ENCODE measurements around the gene HSCB.
"Not testable (repeated sequence)": the region's sequence is repeated elsewhere in the genome, so short reads cannot be mapped to it uniquely, and the experiment has no call there.

Gene HSCB

DNA sequence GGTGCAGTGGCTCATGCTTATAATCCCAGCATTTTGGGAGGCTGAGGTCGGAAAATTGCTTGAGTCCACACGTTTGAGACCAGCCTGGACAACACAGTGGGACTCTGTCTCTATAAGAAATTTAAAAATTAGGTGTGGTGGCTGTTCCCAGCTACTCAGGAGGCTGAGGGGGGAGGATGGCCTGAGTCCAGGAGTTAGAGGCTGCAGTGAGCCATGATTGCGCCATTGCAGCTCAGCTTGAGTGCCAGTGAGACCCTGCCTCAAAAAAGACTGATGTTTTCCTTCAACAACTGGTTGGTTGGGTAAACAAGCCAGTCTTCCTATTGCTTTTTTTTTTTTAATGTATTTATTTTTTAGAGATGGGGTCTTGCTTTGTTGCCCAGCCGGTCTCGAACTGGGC is 49.3 kb downstream of the HSCB start:
- no peak for DNase-seq (ENCODE audit: low read depth, low spot score)

DNA sequence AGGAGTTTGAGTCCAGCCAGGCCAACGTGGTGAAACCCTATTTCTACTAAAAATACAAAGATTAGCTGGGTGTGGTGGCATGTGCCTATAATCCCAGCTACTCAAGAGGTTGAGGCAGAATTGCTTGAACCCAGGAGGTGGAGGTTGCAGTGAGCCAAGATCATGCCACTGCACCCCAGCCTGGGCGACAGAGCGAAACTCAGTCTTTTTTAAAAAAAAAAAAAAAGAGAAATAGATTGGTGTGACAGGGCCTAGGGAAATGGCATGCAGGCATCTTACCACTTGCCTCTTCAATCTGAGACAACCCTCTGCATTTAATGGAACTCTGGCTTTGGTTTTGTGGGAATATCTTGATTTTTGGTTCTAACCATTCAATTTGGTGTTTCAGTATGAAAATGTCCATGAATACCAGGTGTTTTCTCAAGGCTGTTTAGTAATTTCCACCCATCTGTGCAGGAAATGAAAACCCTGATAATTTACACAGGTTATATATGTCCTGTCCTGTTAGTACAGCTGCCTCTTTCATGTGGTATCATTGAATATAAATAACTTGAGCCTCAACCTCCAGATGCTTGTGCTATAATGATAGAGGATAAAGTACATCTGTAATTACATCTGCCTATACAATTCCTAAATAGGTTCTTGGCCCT is 50.1 kb downstream of the HSCB start:
- DNase-seq (ENCODE audit: low read depth, low spot score): no peak

DNA sequence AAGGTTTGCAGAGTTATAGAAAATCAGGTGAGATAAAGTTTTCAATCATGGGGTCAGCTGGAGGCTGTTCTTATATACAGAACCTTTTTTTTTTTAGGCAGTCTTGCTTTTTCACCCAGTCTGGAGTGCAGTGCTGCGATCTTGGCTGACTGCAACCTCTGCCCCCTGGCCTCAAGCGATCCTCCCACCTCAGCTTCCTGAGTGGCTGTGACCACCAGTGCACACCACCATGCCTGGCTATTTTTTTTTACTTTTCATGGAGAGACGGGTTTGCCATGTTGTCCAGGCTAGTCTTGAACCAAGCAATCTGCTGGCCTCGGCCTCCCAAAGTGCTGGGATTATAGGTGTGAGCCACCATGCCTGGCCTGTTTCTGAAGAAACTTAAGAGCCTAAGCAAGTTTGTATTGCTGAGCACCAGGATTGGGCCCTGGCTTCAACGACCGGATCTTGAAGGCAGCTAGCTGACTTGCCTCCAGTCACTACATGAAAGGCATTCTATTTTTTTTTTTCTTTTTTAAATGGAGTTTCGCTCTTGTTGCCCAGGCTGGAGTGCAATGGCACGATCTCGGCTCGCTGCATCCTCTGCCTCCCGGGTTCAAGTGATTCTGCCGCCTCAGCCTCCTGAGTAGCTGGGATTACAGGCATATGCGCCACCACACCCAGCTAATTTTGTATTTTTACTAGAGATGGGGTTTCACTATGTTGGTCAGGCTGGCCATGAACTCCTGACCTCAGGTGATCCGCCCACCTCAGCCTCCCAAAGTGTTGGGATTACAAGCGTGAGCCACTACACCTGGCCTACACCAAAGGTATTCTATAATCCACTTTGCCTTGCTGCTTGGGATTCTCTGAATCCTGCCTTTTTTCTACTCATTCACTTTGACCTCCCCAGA is 50.9 kb downstream of the HSCB start:
- DNase-seq (ENCODE audit: low read depth, low spot score): no peak

DNA sequence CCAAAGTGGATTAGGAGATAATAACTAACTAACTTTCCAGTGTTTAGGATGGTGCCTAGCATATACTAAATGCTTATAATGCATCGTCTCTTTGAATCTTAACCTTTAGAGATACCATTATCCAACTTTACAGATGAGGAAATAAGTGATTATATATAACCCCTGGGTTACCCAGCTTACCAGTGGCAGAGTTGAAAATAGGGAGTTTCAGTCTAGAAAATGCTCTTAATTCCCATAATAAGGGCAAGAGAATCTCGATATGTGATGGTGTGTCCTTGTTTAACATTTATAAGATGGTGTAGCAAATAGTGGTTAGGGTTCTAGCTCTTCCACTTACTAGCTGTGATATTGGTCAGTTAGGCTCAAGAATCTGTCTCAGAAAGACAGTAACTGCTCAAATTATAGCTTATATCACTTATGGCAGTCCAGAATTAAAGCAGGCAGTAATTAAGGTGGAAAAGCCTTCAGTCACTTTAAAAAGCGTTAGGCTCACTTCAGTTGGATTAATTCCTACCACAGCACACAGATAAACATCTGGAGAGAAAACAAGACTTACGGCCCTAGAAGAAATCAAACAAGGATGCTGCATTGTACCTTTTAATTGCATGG is 52.2 kb downstream of the HSCB start:
- no peak for DNase-seq (ENCODE audit: low read depth, low spot score)

- no peak for DNase-seq (ENCODE audit: low read depth, low spot score)
These were observed 53.3 kb downstream of the HSCB start for GRCh38 chr22:28795071-28795693.

- DNase-seq (ENCODE audit: low read depth, low spot score): no peak
These were observed 54.4 kb downstream of the HSCB start for GRCh38 chr22:28795932-28796856.

DNA sequence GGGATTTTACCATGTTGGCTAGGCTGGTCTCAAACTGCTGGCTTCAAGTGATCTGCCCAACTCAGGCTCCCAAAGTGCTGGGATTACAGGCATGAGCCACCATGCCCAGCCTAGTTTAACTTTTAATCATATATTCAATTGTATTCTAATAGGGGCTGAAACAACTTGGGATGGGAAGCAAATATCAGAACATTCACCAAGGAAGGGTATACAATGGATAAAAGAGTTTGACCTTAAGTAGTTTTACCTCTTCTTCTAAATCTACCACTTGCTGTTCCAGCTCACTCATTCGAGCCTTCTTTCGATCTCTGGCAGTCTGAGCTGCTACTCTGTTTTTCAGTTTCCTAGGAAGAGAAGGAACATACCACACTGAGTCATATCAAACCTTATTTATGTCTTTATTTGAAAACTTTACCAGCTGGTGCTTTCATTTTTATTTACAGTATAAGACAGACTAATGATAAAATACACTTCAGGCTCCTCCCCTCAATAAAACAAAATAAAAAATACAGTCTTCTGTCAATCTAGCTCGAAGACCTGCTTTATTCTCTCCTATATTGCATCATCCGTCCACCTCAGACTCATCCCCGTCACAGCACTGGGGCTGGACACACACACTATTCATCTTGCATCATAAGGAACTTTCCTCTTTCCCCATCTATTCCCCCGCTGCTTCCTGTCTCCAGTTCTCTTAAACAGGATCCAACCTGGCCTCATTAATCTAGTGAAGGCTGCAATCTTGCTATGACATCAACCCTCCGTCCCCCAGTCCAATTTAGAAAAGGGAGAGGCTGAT is 57.2 kb downstream of the HSCB start:
- peak; percentile 54 for DNase-seq (ENCODE audit: low read depth, low spot score)

DNA sequence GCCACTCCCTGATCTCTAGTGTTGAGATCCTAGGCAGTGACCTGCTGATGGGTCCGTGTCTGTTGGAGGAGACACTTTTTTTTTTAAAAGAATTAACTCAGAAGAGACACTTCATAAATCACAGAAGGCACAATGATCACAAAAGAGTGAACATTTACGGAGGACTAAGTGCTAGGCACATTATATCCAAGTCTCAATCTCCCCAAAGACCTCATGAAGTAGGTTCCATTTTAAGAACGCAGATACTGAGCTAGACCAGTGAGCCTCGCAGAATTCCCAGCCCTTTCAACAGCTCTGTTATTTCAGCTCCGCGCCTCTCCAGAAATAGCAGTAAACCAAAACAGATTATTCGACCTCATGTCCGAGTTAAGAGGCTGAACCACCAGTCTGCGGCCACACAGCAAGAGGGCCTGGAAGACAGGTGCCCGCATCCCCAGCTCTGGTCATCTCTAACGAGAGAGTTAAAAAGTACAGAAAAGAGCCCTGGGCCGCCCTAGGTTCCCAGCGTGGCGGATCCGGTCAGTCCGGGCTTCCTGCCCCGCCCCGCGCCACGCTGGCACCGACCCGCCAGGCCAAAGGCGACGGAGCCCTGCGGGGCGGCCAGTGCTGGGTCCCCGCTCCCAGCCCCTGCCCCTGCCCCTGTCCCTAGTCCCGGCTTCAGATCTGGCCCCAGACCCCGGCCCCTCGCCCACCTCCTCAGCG is 57.9 kb downstream of the HSCB start:
- DNase-seq (ENCODE audit: low read depth, low spot score): peak; percentile 57

DNA sequence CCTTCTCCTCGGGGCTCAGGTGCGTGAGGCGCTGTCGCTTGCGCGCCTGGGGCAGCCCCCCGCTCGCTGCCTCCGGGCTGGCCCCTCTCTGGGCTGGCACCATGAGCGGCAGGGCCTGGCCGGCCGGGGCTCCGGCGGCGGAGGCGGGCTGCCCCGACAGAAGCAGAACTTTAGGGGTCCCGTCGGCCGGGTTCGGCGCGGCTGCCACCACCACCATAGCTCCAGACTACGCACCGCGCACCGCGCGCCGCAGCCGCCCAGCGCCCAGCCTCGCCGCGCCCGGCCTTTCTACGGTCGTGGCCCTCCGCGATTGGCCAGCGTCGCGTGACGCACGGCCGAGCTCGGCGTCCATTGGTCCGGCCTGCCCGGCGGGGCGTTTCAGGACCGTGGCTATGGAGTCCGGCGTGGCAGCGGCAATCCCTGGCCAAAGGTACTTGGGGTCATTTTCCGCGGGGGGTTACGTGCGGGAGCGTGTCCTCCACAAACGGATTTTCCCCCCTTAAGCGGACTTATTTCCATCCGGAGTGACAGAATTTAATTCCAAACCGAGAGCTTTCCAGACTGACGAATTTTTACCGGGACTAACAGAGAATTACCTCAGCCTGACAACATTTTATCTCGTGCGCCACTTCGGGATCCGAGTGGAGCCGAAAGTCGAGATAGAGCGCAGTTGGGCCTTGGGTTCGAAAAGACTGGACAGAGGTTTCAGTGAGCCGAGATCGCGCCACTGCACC is 58.6 kb downstream of the HSCB start, which contains the start of gene XBP1:
XBP1 (minus strand) TSS at position 262 of the 734 bp plus-strand sequence.
- peak; percentile 95 for DNase-seq (ENCODE audit: low read depth, low spot score)

GRCh38 chr22:28801845-28802594 is 60.2 kb downstream of the HSCB start:
- peak; percentile 60 for DNase-seq (ENCODE audit: low read depth, low spot score)

DNA sequence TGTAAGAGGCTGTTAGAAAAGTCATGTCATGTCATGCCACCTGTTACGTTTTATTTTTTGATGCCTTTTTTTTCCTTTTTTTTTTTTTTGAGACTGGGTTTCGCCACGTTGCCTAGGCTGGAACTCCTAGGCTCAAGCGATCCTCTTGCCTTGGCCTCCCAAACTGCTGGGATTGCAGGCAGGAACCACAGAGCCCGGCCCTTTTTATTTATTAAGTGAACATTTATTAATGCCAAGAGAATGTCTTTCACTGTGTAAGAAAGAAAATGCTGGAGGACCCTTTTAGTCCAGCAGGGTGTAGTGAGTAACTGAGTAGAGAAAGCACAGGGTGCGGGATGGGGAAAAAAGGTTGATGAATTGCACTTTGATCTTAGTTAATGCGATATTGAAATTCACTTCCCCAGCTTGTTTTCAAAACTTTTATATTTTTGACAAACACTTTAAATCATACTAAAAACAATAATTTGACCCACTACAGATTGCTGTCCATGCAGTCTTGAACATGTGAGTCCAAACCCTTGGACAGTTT is 60.8 kb downstream of the HSCB start:
- no peak for DNase-seq (ENCODE audit: low read depth, low spot score)

GRCh38 chr22:28805426-28805825 is 63.6 kb downstream of the HSCB start:
- not testable (repeated sequence) for DNase-seq (ENCODE audit: low read depth, low spot score)
